IMR-90 (cell line): ENCODE measurements around the gene PLEKHA8. TPM values are rescaled to one million over a fixed set of nuclear protein-coding genes. Genes with fewer than 3 reads are reported as not detected.

Experiments
- ATAC-seq: fragments of 200-7000 bp; cut with Tn5 transposase; 2 replicates; pipeline ENCODE4 v1.9.1; 2020; ENCODE audit warnings: low read depth, mild to moderate bottlenecking, moderate library complexity
- BruUV-seq: library from RNA; stranded (reverse); fragments of 400-500 nt; replicated peaks from 2 replicates; lab custom pipeline; 2021; lab: Mats Ljungman, UMichigan
- CTCF ChIA-PET: fragments of 300-600 bp; formaldehyde crosslinking; extraction: SDS; loops from one replicate; lab custom pipeline; 2021; ENCODE audit warnings: antibody characterized with exemption; lab: Yijun Ruan, JAX
- POLR2A ChIA-PET: fragments of 300-600 bp; sonication (Branson Sonifier 250); formaldehyde crosslinking; loops from one replicate; lab custom pipeline; 2022; ENCODE audit warnings: antibody characterized with exemption; ENCODE audit not compliant: unreplicated experiment; lab: Charles Lee
- DNase-seq: peaks from one replicate; pipeline ENCODE4 v3.0.0; 2013
- H2AFZ ChIP-seq: replicated peaks from 2 replicates; pipeline ENCODE3; 2013; ENCODE audit warnings: low read length, mild to moderate bottlenecking; ENCODE audit not compliant: poor library complexity
- H2AK5ac ChIP-seq: 2 replicates; pipeline ENCODE4 v1.6.1; 2013; ENCODE audit warnings: low read depth, low read length, inconsistent platforms
- H2AK9ac ChIP-seq: replicated peaks from 2 replicates; pipeline ENCODE3; 2013; ENCODE audit warnings: mild to moderate bottlenecking, low read depth, low read length, moderate library complexity; ENCODE audit not compliant: poor library complexity
- H2BK120ac ChIP-seq: 2 replicates; pipeline ENCODE4 v1.6.1; 2013; ENCODE audit warnings: low read depth, low read length, inconsistent platforms
- H2BK15ac ChIP-seq: 3 replicates; pipeline ENCODE4 v1.6.1; 2013; ENCODE audit warnings: low read depth, low read length, inconsistent platforms
- H2BK20ac ChIP-seq: 2 replicates; pipeline ENCODE4 v1.6.1; 2013; ENCODE audit warnings: low read depth, mild to moderate bottlenecking, inconsistent platforms, low read length, moderate library complexity
- H2BK5ac ChIP-seq: 2 replicates; pipeline ENCODE4 v1.6.1; 2013; ENCODE audit warnings: mild to moderate bottlenecking, low read depth, low read length, inconsistent platforms; ENCODE audit not compliant: poor library complexity, severe bottlenecking
- H3K14ac ChIP-seq: replicated peaks from 2 replicates; pipeline ENCODE4 v1.6.1; 2013; ENCODE audit warnings: low read depth, low read length, inconsistent platforms
- H3K18ac ChIP-seq: 2 replicates; pipeline ENCODE4 v1.6.1; 2013; ENCODE audit warnings: low read depth, low read length, control low read depth
- H3K23ac ChIP-seq: 2 replicates; pipeline ENCODE4 v1.6.1; 2013; ENCODE audit warnings: low read depth, low read length, inconsistent platforms
- H3K27ac ChIP-seq: 2 replicates; pipeline ENCODE4 v1.5.1; 2013; ENCODE audit warnings: mild to moderate bottlenecking, control low read depth, low read length; ENCODE audit not compliant: insufficient read depth
- H3K27me3 ChIP-seq: 2 replicates; pipeline ENCODE4 v1.6.1; 2013; ENCODE audit warnings: low read length; ENCODE audit not compliant: control insufficient read depth, insufficient read depth
- H3K36me3 ChIP-seq: 2 replicates; pipeline ENCODE4 v1.6.1; 2013; ENCODE audit warnings: low read length, mixed read lengths; ENCODE audit not compliant: control insufficient read depth, insufficient read depth
- H3K4ac ChIP-seq: 2 replicates; pipeline ENCODE4 v1.6.1; 2013; ENCODE audit warnings: low read depth, low read length, inconsistent platforms
- H3K4me1 ChIP-seq: 2 replicates; pipeline ENCODE4 v1.6.1; 2013; ENCODE audit warnings: low read length, mixed read lengths; ENCODE audit not compliant: control insufficient read depth, insufficient read depth
- H3K4me2 ChIP-seq: 2 replicates; pipeline ENCODE4 v1.6.1; 2013; ENCODE audit warnings: low read depth, mild to moderate bottlenecking, control low read depth, low read length, moderate library complexity
- H3K4me3 ChIP-seq: 2 replicates; pipeline ENCODE4 v1.5.1; 2013; ENCODE audit warnings: low read depth, mild to moderate bottlenecking, control low read depth, low read length, moderate library complexity; ENCODE audit not compliant: insufficient read depth
- H3K56ac ChIP-seq: 2 replicates; pipeline ENCODE4 v1.6.1; 2013; ENCODE audit warnings: low read length, inconsistent platforms; ENCODE audit not compliant: insufficient read depth; ENCODE audit errors: extremely low read depth
- H3K79me1 ChIP-seq, 2 experiments: 2 replicates each; pipeline ENCODE4 v1.6.1; 2013; ENCODE audit warnings: low read length in 2 of 2, inconsistent platforms in 1 of 2, low read depth in 1 of 2
- H3K9ac ChIP-seq: 2 replicates; pipeline ENCODE4 v1.6.1; 2013; ENCODE audit warnings: low read depth, low read length, control low read depth
- H3K9me1 ChIP-seq: 2 replicates; pipeline ENCODE4 v1.6.1; 2013; ENCODE audit warnings: low read length, inconsistent platforms; ENCODE audit not compliant: insufficient read depth
- H3K9me3 ChIP-seq: 2 replicates; pipeline ENCODE4 v1.6.1; 2013; ENCODE audit warnings: low read length; ENCODE audit not compliant: control insufficient read depth, insufficient read depth
- H4K20me1 ChIP-seq: 2 replicates; pipeline ENCODE4 v1.6.1; 2013; ENCODE audit warnings: low read length, inconsistent platforms; ENCODE audit not compliant: insufficient read depth
- H4K5ac ChIP-seq: 2 replicates; pipeline ENCODE4 v1.6.1; 2013; ENCODE audit warnings: mild to moderate bottlenecking, low read depth, low read length, control low read depth
- H4K8ac ChIP-seq, 2 experiments: 2 replicates each; pipeline ENCODE4 v1.6.1; 2013; ENCODE audit warnings: low read depth in 2 of 2, low read length in 2 of 2, control low read depth in 1 of 2, inconsistent platforms in 1 of 2
- H4K91ac ChIP-seq: 2 replicates; pipeline ENCODE4 v1.6.1; 2013; ENCODE audit warnings: low read depth, low read length, inconsistent platforms; ENCODE audit not compliant: insufficient read depth
- BHLHE40 ChIP-seq: fragments of 150-350 bp; IDR thresholded peaks from 2 replicates; pipeline ENCODE4 v1.6.1; 2016; ENCODE audit warnings: mild to moderate bottlenecking, low read depth, low read length
- CEBPB ChIP-seq: IDR thresholded peaks from 2 replicates; pipeline ENCODE4 v1.6.1; 2012; ENCODE audit warnings: low read depth, low read length, improper control_type of control experiment
- CTCF ChIP-seq: conservative IDR thresholded peaks from 2 replicates; pipeline ENCODE4 v1.5.1; 2012; ENCODE audit warnings: mild to moderate bottlenecking, low read depth, low read length, improper control_type of control experiment
- FOS ChIP-seq: fragments of 150-350 bp; IDR thresholded peaks from 2 replicates; pipeline ENCODE4 v1.6.1; 2016; ENCODE audit warnings: low read depth, low read length
- MAFK ChIP-seq: IDR thresholded peaks from 2 replicates; pipeline ENCODE4 v1.6.1; 2012; ENCODE audit warnings: low read depth, low read length, improper control_type of control experiment
- MAZ ChIP-seq: IDR thresholded peaks from 2 replicates; pipeline ENCODE4 v1.6.1; 2012; ENCODE audit warnings: low read depth, mild to moderate bottlenecking, low read length, improper control_type of control experiment, moderate library complexity, borderline replicate concordance
- POLR2A ChIP-seq: IDR thresholded peaks from 2 replicates; pipeline ENCODE4 v1.6.1; 2012; ENCODE audit warnings: mild to moderate bottlenecking, low read depth, low read length
- RCOR1 ChIP-seq: IDR thresholded peaks from 2 replicates; pipeline ENCODE4 v1.6.1; 2012; ENCODE audit warnings: mild to moderate bottlenecking, low read length, improper control_type of control experiment; ENCODE audit not compliant: insufficient replicate concordance
- RFX5 ChIP-seq: IDR thresholded peaks from 2 replicates; pipeline ENCODE4 v1.8.0; 2012; ENCODE audit warnings: low read depth, mild to moderate bottlenecking, low read length, moderate library complexity
- WGBS, 2 experiments: methylation state at CpG; one replicate each; pipeline versions ENCODE4 v1.1.5 to v1.1.7; 2013; ENCODE audit warnings: missing lambda C conversion rate in 2 of 2; ENCODE audit not compliant: insufficient read length in 1 of 2; ENCODE audit errors: extremely low coverage in 2 of 2; 5-methylcytosine and 5-hydroxymethylcytosine counted together
- dilution Hi-C: fragments of 300-500 bp; cut with HindIII; formaldehyde crosslinking; loops from one replicate; pipeline ENCODE4 v1.14.3; 2018; ENCODE audit warnings: low sequenced_read_pairs; ENCODE audit not compliant: unreplicated experiment
- in situ Hi-C: fragments of 300-500 bp; cut with MboI; formaldehyde crosslinking; loops from 3 replicates; pipeline ENCODE4 v1.14.3; 2019; ENCODE audit warnings: low sequenced_read_pairs, inconsistent platforms, mixed read lengths
- intact Hi-C: fragments of 100-400 bp; cut with micrococcal nuclease; formaldehyde crosslinking; loops from 2 replicates; pipeline ENCODE4 v1.10.0; 2022
- polyA plus RNA-seq, 3 experiments: library from polyadenylated mRNA; depleted of rRNA; stranded (reverse); fragments of >200 nt; gene quantifications; 2 replicates each; pipeline ENCODE4 v1.2.3, GENCODE V29; 2012; ENCODE audit warnings: low replicate concordance in 1 of 3
- total RNA-seq: library from RNA; depleted of rRNA; stranded (reverse); fragments of >200 nt; gene quantifications from 2 replicates; pipeline ENCODE4 v1.2.3, GENCODE V29; 2012
- TF ChIP-seq, protein P1 (sequence below): fragments of 150-350 bp; IDR thresholded peaks from 2 replicates; pipeline ENCODE4 v1.6.1; 2017; ENCODE audit warnings: mild to moderate bottlenecking, antibody characterized with exemption, low read length, low read depth

Gene PLEKHA8
- total and polyA plus RNA-seq, 2 of the 4 experiments (the other 2 are of a cell fraction), result 3.6 to 9.7 TPM

GRCh38 chr7:30020535-30020934 lies 7.7 kb upstream of the PLEKHA8 start:
- Histone ChIP-seq H3K9ac (no peak overlapping the region), H2AK9ac (no peak overlapping the region), H2AFZ (no peak overlapping the region), H3K9me1 (peaks cover 7% of the 10 kb centered on the region), H4K8ac (no peak overlapping the region), H4K5ac (no peak overlapping the region), H2BK20ac (no peak overlapping the region), H3K23ac (no peak overlapping the region), H3K4ac (no peak overlapping the region), H3K4me1 (no peaks in the 10 kb centered on the region; the same call in 1 of the 2 replicates), H3K56ac (no peak overlapping the region), H3K36me3 (peaks cover 6% of the 10 kb centered on the region), H3K18ac (no peak overlapping the region), H3K4me2 (peak overlapping the region; percentile 35; the same call in 1 of the 2 replicates), H2BK15ac (no peak overlapping the region), H2BK5ac (no peak overlapping the region), H3K9me3 (no peaks in the 10 kb centered on the region), H3K4me3 (no peak overlapping the region), H4K91ac (no peak overlapping the region), H4K20me1 (peaks cover 4% of the 10 kb centered on the region; the same call in 1 of the 2 replicates), H3K27me3 (no peaks in the 10 kb centered on the region), H3K79me1 (peaks cover 17 to 32% of the 10 kb centered on the region in 2 experiments), H2AK5ac (no peak overlapping the region), H3K14ac (no peak overlapping the region), H3K27ac (no peak overlapping the region), H2BK120ac (no peak overlapping the region)
- no peak for TF ChIP-seq RFX5
- no peak for TF ChIP-seq BHLHE40
- TF ChIP-seq RCOR1, result no peak
- TF ChIP-seq CEBPB, result no peak
- TF ChIP-seq POLR2A, result no peak
- TF ChIP-seq MAFK, result no peak
- TF ChIP-seq FOS, result no peak
- TF ChIP-seq, protein P1, sequence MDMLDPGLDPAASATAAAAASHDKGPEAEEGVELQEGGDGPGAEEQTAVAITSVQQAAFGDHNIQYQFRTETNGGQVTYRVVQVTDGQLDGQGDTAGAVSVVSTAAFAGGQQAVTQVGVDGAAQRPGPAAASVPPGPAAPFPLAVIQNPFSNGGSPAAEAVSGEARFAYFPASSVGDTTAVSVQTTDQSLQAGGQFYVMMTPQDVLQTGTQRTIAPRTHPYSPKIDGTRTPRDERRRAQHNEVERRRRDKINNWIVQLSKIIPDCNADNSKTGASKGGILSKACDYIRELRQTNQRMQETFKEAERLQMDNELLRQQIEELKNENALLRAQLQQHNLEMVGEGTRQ, result no peak
- no peak for TF ChIP-seq MAZ
- TF ChIP-seq CTCF, result no peak
- no TSS peak for BruUV-seq
- ChIA-PET POLR2A (no interaction called here), CTCF (no interaction called here)
- no peak for DNase-seq
- ATAC-seq, result no peak
- intact Hi-C loops (no loop called here), dilution Hi-C loops (no loop called here), in situ Hi-C loops (no loop called here)
- WGBS, 2 experiments, result no CpG with 5 or more reads among the region's 1 CpG
